Endometrium (tissue), 2 donors: Measurements from ENCODE around the gene CD36.

Source experiments
- FAIRE-seq: peaks from 2 replicates; lab custom pipeline; 2012; peaks lifted over from hg19 to GRCh38; lab: Jason Lieb, UNC
- donor health status: control.
- donor health status: control.

The CD36 gene

GRCh38 chr7:80629023-80629422 lies 9.4 kb upstream of the CD36 start:
- FAIRE-seq: no peak

GRCh38 chr7:80630608-80631405 lies 7.6 kb upstream of the CD36 start:
- no peak for FAIRE-seq

- peak; percentile 57 for FAIRE-seq
Observed at GRCh38 chr7:80631421-80631820, 7.0 kb upstream of the CD36 start.

GRCh38 chr7:80632139-80632538 lies 6.3 kb upstream of the CD36 start:
- FAIRE-seq: no peak

GRCh38 chr7:80632819-80633218 lies 5.6 kb upstream of the CD36 start:
- no peak for FAIRE-seq

GRCh38 chr7:80634505-80634904 lies 3.9 kb upstream of the CD36 start:
- peak; percentile 43 for FAIRE-seq

- FAIRE-seq: no peak
Observed at GRCh38 chr7:80635533-80635932, 2.9 kb upstream of the CD36 start.

- no peak for FAIRE-seq
Observed at GRCh38 chr7:80635998-80636397, 2.4 kb upstream of the CD36 start.

GRCh38 chr7:80636709-80637108 lies 1.7 kb upstream of the CD36 start:
- FAIRE-seq: no peak

GRCh38 chr7:80637454-80637853 lies 988 bp upstream of the CD36 start:
- no peak for FAIRE-seq

- peak; percentile 67 for FAIRE-seq
Observed at GRCh38 chr7:80639011-80639410, 569 bp downstream of the CD36 start.

- FAIRE-seq: no peak
Observed at GRCh38 chr7:80640846-80641245, 2.4 kb downstream of the CD36 start.

GRCh38 chr7:80641548-80641947 lies 3.1 kb downstream of the CD36 start:
- FAIRE-seq: no peak

- FAIRE-seq: no peak
Observed at GRCh38 chr7:80642871-80643270, 4.4 kb downstream of the CD36 start.

GRCh38 chr7:80643336-80643915 lies 5.0 kb downstream of the CD36 start:
- no peak for FAIRE-seq

GRCh38 chr7:80644054-80644453 lies 5.6 kb downstream of the CD36 start:
- FAIRE-seq: no peak

- FAIRE-seq: no peak
Observed at GRCh38 chr7:80646083-80646865, 7.8 kb downstream of the CD36 start.

- no peak for FAIRE-seq
Observed at GRCh38 chr7:80647436-80647835, 9.0 kb downstream of the CD36 start.

- no peak for FAIRE-seq
Observed at GRCh38 chr7:80648031-80648600, 9.7 kb downstream of the CD36 start.

GRCh38 chr7:80649011-80649410 lies 10.6 kb downstream of the CD36 start:
- no peak for FAIRE-seq

- no peak for FAIRE-seq
Observed at GRCh38 chr7:80650030-80650429, 11.6 kb downstream of the CD36 start.

- no peak for FAIRE-seq
Observed at GRCh38 chr7:80651471-80651870, 13.0 kb downstream of the CD36 start.

GRCh38 chr7:80653244-80653643 lies 14.8 kb downstream of the CD36 start:
- FAIRE-seq: no peak
